GM10847 (cell line): ENCODE measurements around the gene ATAD3B.

Source experiments
- POLR2A ChIP-seq: IDR thresholded peaks from 2 replicates; pipeline ENCODE4 v1.6.1; 2011; ENCODE audit not compliant: insufficient read length; ENCODE audit errors: extremely low read depth

ATAD3B gene

GRCh38 chr1:1438531-1439381 lies 32.8 kb upstream of the ATAD3B start:
- no peak for TF ChIP-seq POLR2A

GRCh38 chr1:1439546-1440261 lies 31.9 kb upstream of the ATAD3B start:
- TF ChIP-seq POLR2A = no peak

GRCh38 chr1:1440262-1441001 lies 31.1 kb upstream of the ATAD3B start:
- TF ChIP-seq POLR2A = no peak

- no peak for TF ChIP-seq POLR2A
Observed at GRCh38 chr1:1441002-1441888, 30.3 kb upstream of the ATAD3B start.

GRCh38 chr1:1442069-1442770 lies 29.3 kb upstream of the ATAD3B start:
- no peak for TF ChIP-seq POLR2A

- no peak for TF ChIP-seq POLR2A
Observed at GRCh38 chr1:1449099-1449739, 22.3 kb upstream of the ATAD3B start, which contains the start of gene ATAD3C. Gene ATAD3C, plus strand, starts transcription at chr1:1449689. Its CDS starts 995 bp downstream, at chr1:1450684.

- TF ChIP-seq POLR2A = no peak
Observed at GRCh38 chr1:1451696-1452364, 19.7 kb upstream of the ATAD3B start.

- no peak for TF ChIP-seq POLR2A
Observed at GRCh38 chr1:1452882-1453281, 18.7 kb upstream of the ATAD3B start.

- TF ChIP-seq POLR2A = no peak
Observed at GRCh38 chr1:1455366-1455884, 16.1 kb upstream of the ATAD3B start.

- no peak for TF ChIP-seq POLR2A
Observed at GRCh38 chr1:1460540-1461130, 10.9 kb upstream of the ATAD3B start.

GRCh38 chr1:1461721-1462317 lies 9.7 kb upstream of the ATAD3B start:
- no peak for TF ChIP-seq POLR2A
